GM23248 (cell line): ENCODE measurements around the gene AOPEP.

Experiments
- EZH2 ChIP-seq: fragments of 200-600 bp; sonication (generic); IDR thresholded peaks from 2 replicates; pipeline ENCODE4 v1.6.1; 2018; ENCODE audit warnings: antibody characterized with exemption, mild to moderate bottlenecking; ENCODE audit not compliant: insufficient read depth, poor library complexity, severe bottlenecking
- EZH2phosphoT487 ChIP-seq: fragments of 200-600 bp; sonication (generic); IDR thresholded peaks from 2 replicates; pipeline ENCODE4 v1.6.1; 2018; ENCODE audit warnings: antibody characterized with exemption, moderate library complexity, mild to moderate bottlenecking, low read depth; ENCODE audit not compliant: insufficient read depth

DNA sequence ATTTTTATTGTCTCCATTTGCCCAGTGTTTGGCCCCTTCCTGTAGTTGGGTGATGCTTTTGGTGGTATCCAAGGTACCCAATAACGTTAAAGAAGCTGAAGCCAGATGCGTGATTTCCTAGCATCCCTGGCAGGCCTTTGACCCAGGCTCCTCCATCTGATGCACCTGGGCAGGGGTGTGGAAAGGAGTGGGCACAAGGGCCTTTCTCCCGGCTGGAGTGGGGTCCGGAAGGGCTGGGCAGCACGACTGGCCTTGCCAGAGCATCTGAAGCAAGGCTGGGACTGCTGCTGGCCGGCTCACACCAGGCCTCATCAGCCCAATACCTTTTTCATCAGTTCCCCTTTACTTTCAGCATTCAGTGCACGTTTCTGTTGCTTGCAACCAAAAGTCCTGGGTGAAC is 370.8 kb downstream of the AOPEP start:
- no peak for TF ChIP-seq EZH2phosphoT487
- TF ChIP-seq EZH2: no peak
